HG03520 (cell line): ENCODE measurements around the gene TRAM2.
A peak's percentile ranks its signal among the peaks of the same experiment; 100 is the strongest.

Experiments
- ATAC-seq: cut with Tn5 transposase; IDR thresholded peaks from one replicate; pipeline ENCODE4 v1.9.1; 2021; ENCODE audit warnings: mild to moderate bottlenecking, moderate library complexity; ENCODE audit not compliant: unreplicated experiment

The TRAM2 gene

GRCh38 chr6:52571099-52571755 lies 5.6 kb downstream of the TRAM2 start:
- ATAC-seq: no peak

GRCh38 chr6:52570291-52570700 lies 6.6 kb downstream of the TRAM2 start:
- no peak for ATAC-seq

GRCh38 chr6:52568320-52568719 lies 8.5 kb downstream of the TRAM2 start:
- ATAC-seq: no peak

- ATAC-seq: no peak
Observed at GRCh38 chr6:52566853-52567279, 10.0 kb downstream of the TRAM2 start.

GRCh38 chr6:52566201-52566600 lies 10.7 kb downstream of the TRAM2 start:
- ATAC-seq: no peak

- no peak for ATAC-seq
Observed at GRCh38 chr6:52564856-52565255, 12.0 kb downstream of the TRAM2 start.

GRCh38 chr6:52562911-52563310 lies 13.9 kb downstream of the TRAM2 start:
- no peak for ATAC-seq

GRCh38 chr6:52560462-52560861 lies 16.4 kb downstream of the TRAM2 start:
- no peak for ATAC-seq

GRCh38 chr6:52558266-52559000 lies 18.4 kb downstream of the TRAM2 start:
- ATAC-seq: no peak

- no peak for ATAC-seq
Observed at GRCh38 chr6:52557389-52558265, 19.2 kb downstream of the TRAM2 start.

- ATAC-seq: no peak
Observed at GRCh38 chr6:52555518-52556233, 21.2 kb downstream of the TRAM2 start.

GRCh38 chr6:52554684-52555280 lies 22.1 kb downstream of the TRAM2 start:
- no peak for ATAC-seq

- ATAC-seq: no peak
Observed at GRCh38 chr6:52553719-52554118, 23.1 kb downstream of the TRAM2 start.

GRCh38 chr6:52553158-52553557 lies 23.7 kb downstream of the TRAM2 start:
- ATAC-seq: no peak

- ATAC-seq: peak; percentile 89
Observed at GRCh38 chr6:52552278-52552643, 24.6 kb downstream of the TRAM2 start.

GRCh38 chr6:52551483-52552277 lies 25.2 kb downstream of the TRAM2 start:
- ATAC-seq: no peak

- no peak for ATAC-seq
Observed at GRCh38 chr6:52550870-52551269, 26.0 kb downstream of the TRAM2 start.

- no peak for ATAC-seq
Observed at GRCh38 chr6:52550014-52550575, 26.8 kb downstream of the TRAM2 start.

- no peak for ATAC-seq
Observed at GRCh38 chr6:52549428-52549827, 27.4 kb downstream of the TRAM2 start.
